Inferior parietal cortex (tissue), 1 donor: ENCODE measurements around the gene PRKG1.

Source experiments
- DNase-seq: peaks from one replicate; pipeline ENCODE4 v3.0.0-alpha.2; 2016; ENCODE audit errors: extremely low spot score

PRKG1 gene

GRCh38 chr10:51074238-51075028, at the start of gene PRKG1:
Gene PRKG1, plus strand, starts transcription at chr10:51074487.
- peak; percentile 59 for DNase-seq

DNA sequence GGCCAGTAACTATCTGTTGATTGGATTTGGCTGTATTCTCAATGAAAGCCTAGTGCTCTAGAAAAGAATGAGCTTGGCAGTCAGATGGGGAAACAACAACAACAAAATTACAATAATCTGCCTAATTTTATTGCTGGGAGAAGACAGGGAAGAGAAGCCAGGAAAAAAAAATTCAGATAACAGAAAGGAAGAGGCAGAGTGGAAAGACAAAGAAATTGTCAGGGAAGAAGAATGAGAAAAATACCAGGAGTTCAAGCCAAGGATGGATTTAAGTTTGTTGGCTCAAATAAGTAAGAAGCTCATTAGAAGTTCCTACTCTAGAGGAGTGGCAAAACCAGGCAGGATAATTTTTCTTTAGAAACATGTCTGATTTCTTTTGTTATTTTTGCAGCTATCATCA, 45.9 kb upstream of the PRKG1 start:
- DNase-seq: no peak

DNA sequence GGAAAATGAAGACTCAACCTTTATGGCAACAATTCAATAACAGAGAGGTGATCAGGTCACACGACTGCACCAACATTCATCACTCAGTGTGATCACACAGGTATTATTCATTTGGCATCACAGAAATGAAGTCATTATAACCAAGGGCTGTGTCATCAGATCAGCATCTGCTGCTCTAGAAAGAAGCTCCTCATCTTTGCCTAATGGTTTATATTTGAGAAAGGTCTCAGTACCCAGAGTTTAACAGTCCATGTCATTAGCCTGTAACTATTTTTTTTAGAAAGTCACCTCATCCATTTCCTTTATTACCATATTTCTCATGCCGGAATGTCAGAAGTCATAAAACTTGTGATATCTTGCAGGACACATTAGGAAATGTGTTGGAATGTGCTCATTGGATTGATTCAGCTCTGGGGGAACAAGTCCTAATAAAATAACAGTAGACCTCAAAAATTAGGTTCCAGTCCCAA, 45.1 kb upstream of the PRKG1 start:
- DNase-seq: no peak

- no peak for DNase-seq
These were observed 43.8 kb upstream of the PRKG1 start for GRCh38 chr10:51030480-51030879.

- no peak for DNase-seq
These were observed 42.3 kb upstream of the PRKG1 start for GRCh38 chr10:51031950-51032349.

DNA sequence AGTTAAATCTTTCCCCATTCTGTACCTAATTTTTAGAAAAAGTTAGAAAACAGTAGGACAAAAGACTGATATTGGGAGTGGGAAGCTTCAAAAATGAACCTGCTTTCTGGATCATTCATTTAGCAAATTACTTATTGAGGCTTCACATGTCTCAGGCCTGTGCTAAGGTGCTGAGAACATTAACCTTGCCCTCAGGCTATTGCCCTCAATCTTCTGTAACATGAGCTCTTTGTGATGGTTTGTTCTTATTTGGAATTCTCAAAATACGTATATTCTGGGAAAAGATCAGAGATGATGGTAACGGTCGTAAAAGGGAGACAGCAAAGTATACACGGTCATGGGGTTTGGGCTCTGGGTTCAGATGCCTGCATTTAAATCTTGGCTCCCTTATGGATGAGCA, 39.5 kb upstream of the PRKG1 start:
- DNase-seq: no peak

DNA sequence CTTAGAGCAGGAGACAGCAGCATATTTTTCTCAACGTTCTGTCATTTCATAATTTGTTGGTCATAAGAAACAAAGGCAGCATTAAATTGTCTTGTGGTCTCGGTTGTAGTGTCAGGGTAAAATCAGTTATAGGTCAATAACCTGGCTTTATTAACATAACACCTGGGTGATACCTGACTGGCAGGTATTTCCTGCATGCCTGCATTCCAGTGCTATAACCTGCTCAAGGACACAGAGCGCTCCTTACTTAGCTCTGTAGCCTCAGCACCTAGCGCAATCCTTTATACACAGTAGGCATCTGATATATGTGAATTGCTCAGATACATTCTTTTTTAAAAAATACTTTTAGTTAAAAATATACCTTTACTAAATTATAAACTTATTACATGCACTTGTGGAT, 38.9 kb upstream of the PRKG1 start:
- no peak for DNase-seq

GRCh38 chr10:51045871-51046270, 28.4 kb upstream of the PRKG1 start:
- no peak for DNase-seq

DNA sequence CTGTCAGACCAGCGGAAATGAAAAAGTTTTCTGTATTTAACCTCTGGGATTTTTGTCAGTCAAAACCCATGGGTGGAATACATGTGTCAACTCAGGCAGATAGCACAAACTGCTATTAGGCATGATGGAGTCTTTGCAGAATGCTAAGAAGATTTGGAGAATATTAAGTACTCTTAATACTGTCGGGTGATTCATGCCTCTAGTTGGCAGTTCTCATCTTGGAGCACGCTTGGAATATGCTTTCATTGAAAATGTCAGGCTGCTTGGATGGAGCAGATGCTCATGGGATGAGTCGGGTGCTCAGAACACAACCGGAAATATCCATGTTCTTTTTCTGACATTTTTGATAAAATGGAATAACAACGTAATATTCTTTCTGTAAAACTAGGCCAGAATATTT, 27.6 kb upstream of the PRKG1 start:
- no peak for DNase-seq

GRCh38 chr10:51047857-51048256, 26.4 kb upstream of the PRKG1 start:
- no peak for DNase-seq

DNA sequence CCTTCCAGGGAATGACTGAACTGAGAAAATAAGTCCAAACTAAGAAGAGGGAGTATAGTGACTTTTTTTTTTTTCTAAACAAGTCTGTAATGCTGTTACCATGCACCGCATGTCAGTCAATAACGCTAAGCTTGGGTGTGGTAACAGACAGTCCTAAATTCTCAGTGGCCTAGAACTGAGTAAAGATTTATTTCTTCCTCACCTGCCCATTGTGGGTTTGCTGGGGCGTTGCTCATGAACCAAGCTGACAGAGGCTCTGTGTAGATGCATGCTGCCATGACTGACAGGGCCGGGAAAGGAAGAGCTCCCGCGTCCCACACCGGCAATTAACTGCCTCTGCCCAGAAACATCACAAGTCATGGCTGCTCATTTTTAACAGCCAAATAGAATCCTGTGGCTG, 25.5 kb upstream of the PRKG1 start:
- no peak for DNase-seq

DNA sequence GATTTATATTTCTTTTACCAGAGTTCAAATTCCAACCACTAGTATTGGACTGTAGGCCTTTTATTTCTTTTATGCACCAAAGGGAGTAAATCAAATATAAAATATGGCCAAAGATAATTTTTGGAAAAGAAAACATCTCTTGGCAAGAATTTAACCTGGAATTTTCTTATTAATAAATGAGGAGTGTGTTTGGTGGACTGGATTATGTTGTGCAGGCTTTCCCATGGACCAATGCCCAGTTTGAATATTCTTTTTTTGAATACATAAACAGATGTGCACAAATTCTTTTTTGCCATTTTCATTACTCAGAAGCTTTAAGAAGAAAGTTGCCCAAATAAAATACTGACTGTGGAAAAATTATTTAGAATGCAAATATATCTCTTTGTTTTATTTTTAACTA, 22.1 kb upstream of the PRKG1 start:
- DNase-seq: no peak

- DNase-seq: no peak
These were observed 16.4 kb upstream of the PRKG1 start for GRCh38 chr10:51057925-51058324.

DNA sequence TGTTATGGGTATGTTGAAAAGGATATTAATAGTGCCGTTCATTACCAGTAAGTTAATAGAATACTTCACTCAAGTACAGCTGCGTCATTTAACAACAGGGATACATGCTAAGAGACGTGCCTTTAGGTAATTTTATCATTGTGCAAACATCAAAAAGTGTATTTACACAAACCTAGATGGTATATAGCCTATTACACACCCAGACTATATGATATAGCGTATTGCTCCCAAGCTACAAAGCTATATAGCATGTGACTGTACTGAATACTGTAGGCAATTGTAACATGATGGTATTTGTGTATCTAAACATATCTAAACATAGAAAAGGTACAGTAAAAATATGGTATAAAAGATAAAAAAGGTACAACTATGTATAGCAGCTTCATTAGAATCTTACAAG, 11.1 kb upstream of the PRKG1 start:
- DNase-seq: no peak

DNA sequence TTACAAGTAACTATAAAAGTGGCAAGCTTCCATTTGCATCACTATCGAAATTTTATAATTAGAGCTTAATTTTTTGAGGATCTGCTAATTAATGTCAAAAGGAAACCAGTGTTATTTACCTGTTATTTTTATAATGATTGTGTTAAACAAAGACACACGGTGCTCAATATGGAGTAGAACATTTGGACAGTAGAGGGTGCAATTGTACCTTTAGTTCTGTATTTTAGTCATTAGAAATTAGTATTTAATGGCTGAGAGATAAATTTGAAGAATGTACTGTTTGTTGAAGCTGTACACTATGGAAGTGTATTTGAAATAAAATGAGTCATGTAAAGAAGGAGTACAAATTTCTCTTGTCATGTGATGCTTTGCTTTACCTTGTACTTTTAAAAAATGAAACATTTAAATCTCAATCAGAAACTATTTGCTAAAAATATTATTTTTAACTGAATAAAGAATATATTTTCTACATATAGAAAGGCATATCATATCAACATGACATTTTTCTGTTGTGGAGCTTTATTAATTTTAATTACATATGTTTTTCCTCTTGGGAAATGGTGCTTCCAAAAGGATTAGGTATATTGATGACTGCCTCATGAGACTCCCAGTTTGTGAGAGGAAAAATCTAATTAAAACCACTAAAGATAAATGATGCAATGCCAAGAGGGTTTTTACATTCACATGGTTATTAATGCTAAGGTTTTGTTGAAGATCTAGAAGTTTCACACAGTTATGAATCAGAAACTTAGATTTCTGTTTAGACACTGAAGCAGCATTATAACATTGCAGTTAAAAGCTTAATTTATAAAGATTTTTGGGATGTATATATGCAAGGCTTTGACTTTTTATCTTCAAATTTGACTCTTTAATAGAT, 10.4 kb upstream of the PRKG1 start:
- peak; percentile 60 for DNase-seq

GRCh38 chr10:51066231-51066630, 8.1 kb upstream of the PRKG1 start:
- no peak for DNase-seq

DNA sequence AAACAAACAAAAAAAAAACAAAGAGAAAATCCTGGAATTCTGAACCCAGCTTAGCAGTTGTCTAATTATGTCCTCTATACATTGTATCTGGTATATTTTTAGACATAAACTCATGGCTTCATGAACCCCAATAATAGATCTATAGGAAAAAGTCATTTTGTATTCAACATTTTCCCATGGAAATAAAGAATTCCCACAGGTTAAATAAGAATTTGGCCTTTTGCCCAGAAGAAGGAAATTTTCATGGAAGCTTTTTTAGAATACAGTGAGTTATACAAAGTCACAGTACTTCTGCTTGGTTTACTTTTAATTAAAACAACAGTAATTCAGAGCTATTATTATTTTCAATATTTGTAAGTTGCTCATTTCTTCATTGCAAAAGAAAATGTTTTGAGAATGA, 2.1 kb upstream of the PRKG1 start:
- DNase-seq: no peak

GRCh38 chr10:51072921-51073434, 1.3 kb upstream of the PRKG1 start:
- DNase-seq: no peak

GRCh38 chr10:51073453-51074237, 642 bp upstream of the PRKG1 start:
- DNase-seq: peak; percentile 12

DNA sequence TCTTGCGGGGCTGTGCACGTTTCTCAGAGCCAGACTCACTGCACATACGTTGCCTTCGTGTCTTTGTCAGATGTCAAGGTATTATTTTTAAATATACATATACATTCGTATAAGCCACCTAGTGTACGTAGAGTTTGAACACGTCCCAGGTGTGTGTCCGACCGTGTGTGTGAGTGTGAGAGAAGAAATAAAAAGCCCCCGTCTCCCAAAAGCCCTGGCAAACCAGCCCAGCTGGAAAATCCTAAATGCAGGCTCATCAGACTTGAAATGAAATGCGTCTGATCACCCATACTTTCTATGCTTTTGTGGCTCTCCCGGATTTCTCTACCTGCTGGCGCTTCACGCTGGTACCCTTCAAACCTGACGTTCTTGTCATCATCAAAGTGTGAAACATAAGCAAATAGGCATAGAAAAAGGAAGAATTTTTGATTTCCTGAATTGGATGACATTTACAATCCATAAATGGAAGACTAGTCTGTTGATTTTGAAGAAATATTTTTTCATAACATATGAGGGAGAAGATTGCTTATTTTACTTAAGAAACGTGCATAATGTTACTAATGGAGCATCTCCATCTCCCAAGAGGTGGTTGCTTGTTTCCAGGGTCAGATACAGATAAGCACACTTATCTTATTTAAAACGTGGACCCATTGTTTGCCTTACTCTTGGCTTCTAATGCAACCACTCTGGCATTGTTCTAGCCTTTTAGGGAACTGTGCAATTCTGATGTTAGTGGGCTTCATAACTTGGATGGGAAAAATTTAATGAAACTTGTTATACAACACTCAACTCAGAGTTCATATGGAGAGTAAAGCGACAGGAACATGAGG, 971 bp downstream of the PRKG1 start:
- peak; percentile 16 for DNase-seq

DNA sequence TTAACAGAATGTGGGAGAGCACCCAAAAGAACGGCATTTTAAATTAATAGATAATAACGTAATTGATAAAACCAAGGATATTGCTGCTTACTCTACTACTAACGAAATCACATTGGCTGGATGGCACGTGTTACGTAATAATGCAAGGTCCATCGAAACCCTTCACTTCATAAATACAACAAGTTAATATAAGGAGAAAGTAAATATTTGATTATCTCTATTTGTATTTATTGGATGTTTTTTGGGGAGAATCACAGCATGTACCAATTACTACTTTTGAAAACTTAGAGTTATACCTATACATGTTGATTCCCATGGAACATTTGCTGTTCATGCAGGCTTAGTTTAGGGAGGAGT, 1.6 kb downstream of the PRKG1 start:
- DNase-seq: no peak
